GM19035 (cell line): ENCODE data around the gene PPEF2.

Experiments
- ATAC-seq: cut with Tn5 transposase; IDR thresholded peaks from one replicate; pipeline ENCODE4 v1.9.1; 2021; ENCODE audit not compliant: unreplicated experiment

Gene PPEF2

DNA sequence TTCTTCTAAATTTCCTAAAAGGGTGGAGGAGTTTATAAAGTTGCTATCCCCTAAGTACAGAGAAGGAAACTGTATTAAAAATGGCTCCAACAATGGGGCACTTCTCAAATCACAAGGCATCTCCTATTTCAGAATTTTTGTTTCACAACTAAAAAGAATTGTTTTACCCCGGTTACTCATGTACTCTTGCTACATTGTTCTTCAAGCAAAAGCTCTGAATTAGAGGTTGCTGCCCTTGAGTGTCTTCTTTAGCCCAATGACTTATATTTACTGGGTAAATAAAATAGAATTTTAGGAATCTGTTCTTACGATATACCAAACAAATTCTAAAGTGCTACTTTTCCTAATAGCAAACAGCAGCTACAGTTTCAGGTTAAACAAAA lies 67.5 kb downstream of the PPEF2 start:
- no peak for ATAC-seq

DNA sequence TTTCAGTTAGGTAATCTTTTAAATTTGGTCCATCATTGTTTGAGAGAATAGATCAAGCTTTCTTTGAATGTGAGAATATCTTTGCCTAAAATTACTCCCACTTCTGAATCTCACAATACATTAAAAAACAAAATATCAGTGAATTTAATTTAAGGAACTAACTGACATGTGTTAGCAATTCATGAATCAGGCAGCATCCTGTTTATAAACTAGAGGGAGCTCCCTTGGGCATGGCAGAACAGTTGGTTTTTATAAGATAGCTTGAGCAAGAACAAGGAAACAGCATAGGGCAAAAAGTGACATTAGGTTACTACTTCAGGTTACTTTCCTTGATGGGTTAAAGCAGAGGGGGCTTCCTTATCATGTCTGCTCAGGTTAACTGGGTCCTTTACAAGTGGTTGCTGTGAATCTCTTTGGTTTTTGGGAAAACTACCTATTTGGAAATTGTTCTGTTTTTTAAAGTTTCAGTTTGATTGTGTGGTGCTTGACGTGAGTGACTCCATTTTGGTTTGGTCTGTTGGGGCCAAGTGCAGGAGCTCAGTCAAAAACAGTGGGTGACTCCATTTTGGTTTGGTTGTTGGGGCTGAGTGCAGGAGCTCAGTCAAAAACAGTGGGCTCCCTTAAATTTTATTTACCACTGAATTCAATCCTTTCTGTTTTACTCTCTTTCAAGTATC lies 68.0 kb downstream of the PPEF2 start:
- no peak for ATAC-seq

DNA sequence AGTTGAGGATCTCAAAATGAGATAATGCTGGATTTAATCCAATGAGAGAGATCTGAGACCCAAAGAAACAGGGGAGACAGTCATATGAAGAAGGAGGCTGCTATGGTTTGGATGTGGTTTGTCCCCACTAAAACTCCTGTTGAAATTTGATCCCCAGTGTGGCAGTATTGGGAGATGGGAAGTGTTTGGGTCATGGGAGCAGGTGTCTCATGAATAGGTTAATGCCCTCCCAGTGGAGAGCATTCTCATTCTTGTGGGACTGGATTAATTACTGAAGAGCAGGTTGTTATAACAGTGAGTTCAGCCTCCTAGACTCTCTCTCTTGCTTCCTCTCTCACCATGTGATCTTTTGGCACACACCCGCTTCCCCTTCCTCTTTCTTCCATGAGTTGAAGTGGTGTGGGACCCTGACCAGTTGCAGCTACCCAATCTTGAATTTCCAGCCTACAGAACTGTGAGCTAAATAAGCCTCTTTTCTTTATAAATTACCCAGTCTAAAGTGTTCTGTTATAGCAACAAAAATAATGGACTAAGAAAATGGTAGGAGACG lies 70.3 kb downstream of the PPEF2 start:
- ATAC-seq = no peak

DNA sequence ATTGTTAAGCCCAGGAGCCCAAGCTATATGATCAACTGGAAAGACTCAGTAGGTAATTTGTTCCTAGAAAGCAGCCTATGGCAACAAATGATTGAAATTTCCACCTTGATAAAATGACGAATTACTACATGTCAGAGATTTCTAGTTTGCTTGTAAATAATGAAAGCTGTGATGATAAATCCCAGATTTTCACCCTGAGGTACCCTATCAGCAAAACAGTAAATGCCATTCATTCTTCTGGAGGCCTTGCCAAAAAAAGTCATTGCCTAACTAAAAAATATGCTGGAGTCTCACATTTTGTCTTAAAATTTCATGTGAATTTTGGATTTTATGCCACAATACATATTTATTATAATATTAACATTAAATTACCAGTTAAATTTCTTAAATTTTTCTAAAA lies 71.3 kb downstream of the PPEF2 start:
- ATAC-seq = no peak

DNA sequence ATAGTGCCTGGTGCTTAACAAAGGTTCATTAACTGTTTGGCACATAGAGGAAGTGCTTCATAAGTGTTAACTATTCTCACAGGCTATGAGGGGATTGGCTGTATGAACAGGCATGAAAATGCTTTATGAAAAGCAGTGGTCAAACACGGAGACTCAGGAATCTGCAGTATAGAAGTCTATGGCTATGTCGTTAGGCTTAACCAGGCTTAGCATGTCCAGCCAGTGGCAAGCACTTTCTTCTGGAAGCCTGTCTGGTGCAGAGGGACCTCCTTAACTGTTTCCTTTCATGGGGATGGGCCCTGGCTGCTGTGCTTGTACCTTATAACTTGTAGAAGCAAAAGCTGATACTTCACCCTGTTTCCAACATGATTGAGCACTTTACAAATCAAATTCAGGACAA lies 78.4 kb downstream of the PPEF2 start:
- ATAC-seq = no peak

DNA sequence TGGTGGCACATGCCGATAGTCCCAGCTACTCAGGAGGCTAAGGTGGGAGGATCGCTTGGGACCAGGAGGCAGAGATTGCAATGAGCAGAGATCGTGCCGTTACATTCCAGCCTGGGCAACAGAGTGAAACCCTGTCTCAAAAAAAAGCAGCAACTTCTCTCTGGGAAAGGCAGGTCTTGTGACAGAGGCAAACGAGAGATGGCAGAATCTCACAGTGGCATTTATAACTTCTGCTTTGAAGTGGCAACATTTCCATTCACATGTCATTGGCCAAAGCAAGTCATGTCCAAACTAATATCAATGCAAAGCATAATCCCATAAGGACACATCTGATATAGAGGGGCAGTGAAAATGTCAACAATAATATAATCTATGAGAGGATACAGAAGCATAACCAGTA lies 79.8 kb downstream of the PPEF2 start:
- no peak for ATAC-seq

DNA sequence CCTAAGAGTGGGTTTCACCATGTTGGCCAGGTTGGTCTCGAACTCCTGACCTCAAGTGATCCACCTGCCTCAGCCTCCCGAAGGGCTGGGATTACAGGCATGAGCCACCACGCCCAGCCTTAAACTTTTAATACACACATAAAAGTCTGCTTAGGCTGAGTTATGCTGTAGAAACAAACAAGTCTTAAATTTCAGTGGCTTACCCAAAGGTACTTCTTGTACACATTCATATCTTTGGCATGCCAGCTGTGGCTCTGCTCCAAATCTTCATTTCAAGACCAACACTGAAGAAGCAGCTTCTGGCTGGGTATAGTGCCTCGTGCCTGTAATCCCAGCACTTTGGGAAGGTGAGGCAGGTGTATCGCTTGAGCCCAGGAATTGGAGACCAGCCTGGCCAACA lies 80.3 kb downstream of the PPEF2 start:
- ATAC-seq = no peak

DNA sequence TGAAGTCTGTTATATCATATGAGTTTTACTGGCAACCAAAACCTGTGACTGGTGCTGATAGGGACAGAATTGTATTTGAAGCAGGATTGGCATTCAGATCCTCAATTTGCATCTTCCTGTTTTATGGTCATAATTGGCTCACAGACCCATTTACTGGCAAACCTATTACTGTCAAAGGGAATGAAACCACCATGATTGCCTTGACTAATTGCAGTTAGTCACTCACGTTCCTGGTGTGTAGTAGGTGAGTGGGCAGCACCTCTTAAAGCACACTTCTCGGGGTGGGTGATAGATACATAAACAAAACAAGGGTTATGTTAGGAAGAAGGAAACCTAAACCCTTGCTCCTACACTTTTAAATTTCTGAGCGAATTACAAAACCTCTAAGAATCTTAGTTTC lies 81.0 kb downstream of the PPEF2 start:
- ATAC-seq = no peak

DNA sequence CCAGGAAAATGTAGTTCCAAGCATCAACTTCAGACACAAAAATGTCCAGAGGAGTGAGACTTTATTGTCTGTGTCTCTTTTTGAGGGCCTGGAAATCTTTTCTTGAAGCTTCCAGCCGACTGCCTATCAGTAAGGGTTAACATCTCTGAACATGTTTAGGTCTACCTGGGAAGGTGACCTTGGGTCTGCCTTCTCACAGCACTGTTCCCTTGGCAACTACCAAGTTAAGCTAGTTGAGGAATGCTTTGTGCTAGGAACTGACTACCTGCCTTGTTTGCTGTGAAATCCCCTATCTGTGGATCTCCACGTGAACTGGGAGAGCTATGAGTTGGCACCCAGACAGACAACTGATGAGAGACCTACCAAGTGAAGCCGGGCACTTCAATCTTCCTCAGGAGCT lies 81.6 kb downstream of the PPEF2 start:
- no peak for ATAC-seq

DNA sequence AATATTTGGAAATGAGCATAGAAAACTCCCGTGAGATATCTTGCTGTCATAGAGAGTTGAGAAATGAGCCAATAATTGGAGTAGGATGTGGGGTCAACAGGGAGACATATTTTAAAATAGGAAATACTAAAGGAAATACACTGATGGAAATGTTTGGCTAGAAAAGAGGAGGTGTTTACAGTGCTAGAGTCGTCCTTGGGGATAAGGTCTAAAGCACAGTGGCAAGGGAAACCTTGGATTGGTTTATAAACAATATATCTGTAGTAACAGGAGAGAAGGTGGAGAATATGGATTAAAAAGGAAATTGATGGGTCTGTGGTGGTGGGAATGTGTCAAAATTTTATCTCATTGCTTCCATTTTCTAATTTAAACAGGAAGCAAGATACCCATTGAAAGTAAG lies 82.1 kb downstream of the PPEF2 start:
- no peak for ATAC-seq

DNA sequence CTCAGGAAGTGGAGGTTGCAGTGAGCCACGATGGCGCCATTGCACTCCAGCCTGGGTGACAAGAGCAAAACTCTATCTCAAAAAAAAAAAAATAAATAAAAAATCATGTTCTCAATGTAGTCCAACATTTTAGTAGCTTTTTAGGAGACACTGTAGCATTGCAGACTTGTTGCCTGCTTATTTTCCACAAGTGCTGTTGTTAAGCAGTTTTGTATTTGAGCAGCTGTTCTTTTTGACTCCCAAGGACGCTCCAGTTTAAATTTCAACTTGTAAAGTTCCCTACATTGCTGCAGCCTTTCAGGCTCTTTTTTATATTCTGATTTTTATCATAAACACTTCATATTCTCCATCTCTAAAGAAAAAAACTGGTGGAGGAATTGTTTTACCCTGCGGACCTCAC lies 83.1 kb downstream of the PPEF2 start:
- no peak for ATAC-seq

DNA sequence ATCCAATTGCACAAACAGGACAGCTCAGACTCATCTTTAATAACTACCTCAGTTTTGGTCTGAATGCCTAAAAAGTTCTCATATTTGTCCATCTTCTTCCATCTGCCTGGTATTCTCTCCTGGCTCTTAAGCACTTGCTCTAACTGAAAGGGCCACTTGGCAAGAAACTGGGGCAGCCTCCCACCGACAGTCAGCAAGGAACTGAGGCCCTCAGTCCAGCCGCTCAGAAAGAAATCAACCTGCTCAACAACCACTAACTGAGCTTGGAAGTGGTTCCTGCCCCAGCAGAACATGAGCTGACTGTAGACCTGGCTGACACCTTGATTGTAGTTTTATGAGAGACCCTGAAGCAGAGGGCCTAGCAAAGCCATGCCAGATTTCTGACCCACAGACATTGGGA lies 84.4 kb downstream of the PPEF2 start:
- ATAC-seq = no peak
